HG03521 (cell line): ENCODE measurements around the gene ANKS4B.
"Not testable (repeated sequence)": the region's sequence is repeated elsewhere in the genome, so short reads cannot be mapped to it uniquely, and the experiment has no call there.

Experiments
- ATAC-seq: cut with Tn5 transposase; IDR thresholded peaks from one replicate; pipeline ENCODE4 v1.9.1; 2021; ENCODE audit warnings: mild to moderate bottlenecking, moderate library complexity; ENCODE audit not compliant: unreplicated experiment

Gene ANKS4B

GRCh38 chr16:21262779-21263639 lies 29.5 kb downstream of the ANKS4B start:
- ATAC-seq: no peak

- no peak for ATAC-seq
These were observed 30.4 kb downstream of the ANKS4B start for GRCh38 chr16:21263640-21264570.

- ATAC-seq: no peak
These were observed 31.1 kb downstream of the ANKS4B start for GRCh38 chr16:21264571-21265036.

GRCh38 chr16:21265104-21265837 lies 31.8 kb downstream of the ANKS4B start:
- ATAC-seq: no peak

- no peak for ATAC-seq
These were observed 33.8 kb downstream of the ANKS4B start for GRCh38 chr16:21267298-21267697.

- no peak for ATAC-seq
These were observed 34.7 kb downstream of the ANKS4B start for GRCh38 chr16:21268236-21268635.

- no peak for ATAC-seq
These were observed 38.8 kb downstream of the ANKS4B start for GRCh38 chr16:21272253-21272652.

- ATAC-seq: not testable (repeated sequence)
These were observed 39.3 kb downstream of the ANKS4B start for GRCh38 chr16:21272763-21273162.

GRCh38 chr16:21274172-21274726 lies 40.8 kb downstream of the ANKS4B start:
- ATAC-seq: no peak

GRCh38 chr16:21275529-21275928 lies 42.0 kb downstream of the ANKS4B start:
- ATAC-seq: no peak

GRCh38 chr16:21276090-21276489 lies 42.6 kb downstream of the ANKS4B start:
- no peak for ATAC-seq

GRCh38 chr16:21277045-21277926 lies 43.8 kb downstream of the ANKS4B start:
- no peak for ATAC-seq

- peak; percentile 53 for ATAC-seq
These were observed 44.6 kb downstream of the ANKS4B start, which contains the start of gene CRYM for GRCh38 chr16:21277927-21278706. CRYM (minus strand) TSS chr16:21278290; CDS start chr16:21278251, 39 bp downstream.

GRCh38 chr16:21279501-21279900 lies 46.0 kb downstream of the ANKS4B start:
- no peak for ATAC-seq

GRCh38 chr16:21281698-21282389 lies 48.3 kb downstream of the ANKS4B start:
- no peak for ATAC-seq

GRCh38 chr16:21283521-21284289 lies 50.2 kb downstream of the ANKS4B start:
- ATAC-seq: no peak

- no peak for ATAC-seq
These were observed 50.9 kb downstream of the ANKS4B start for GRCh38 chr16:21284414-21284813.
